Measurements from ENCODE around the gene POC1A. TPM values are rescaled to one million over a fixed set of nuclear protein-coding genes. Genes with fewer than 3 reads are reported as not detected.

The POC1A gene
- total RNA-seq, 1 experiment from 2014 or later = 25.7 TPM

DNA sequence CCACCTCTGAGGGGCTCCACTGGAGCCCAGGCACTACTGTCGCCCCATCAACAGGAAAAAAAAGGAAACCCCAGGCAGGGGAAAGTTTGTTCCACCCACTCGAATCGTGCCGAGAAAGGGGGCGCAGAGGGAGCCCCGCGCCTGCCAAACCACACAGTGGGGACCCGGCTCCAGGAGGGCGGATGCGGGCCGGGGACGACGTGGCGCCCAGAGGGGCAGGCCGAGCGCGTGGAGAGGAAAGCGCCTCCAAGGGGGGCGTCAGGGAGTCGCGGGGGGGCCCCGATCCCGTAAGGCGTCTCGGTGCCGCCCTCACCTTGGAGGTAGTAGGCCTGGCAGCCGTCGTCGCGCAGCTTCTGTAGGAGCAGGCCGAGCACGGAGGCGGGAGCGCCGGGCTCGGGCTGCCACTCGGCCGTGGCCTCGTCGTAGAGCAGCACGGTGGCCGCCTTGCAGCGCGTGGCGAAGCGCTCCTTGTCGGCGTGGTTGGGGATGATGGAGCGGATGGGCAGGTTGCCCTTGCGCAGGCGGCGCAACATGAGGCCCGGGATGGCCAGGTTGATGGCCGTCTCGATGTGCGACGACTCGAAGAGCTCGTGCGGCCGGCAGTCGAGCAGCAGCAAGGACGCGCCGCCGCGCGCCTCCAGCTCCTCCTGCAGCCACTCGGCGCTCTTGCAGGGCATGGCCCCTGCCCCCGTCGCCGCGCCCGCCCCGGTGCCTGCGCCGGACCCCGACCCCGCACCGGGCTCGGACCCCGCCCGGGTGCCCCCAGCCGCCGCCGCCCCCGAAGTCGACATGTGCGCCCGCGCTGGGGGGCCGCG lies 98.5 kb downstream of the POC1A start:
- peak; percentile 40 for ATAC-seq
- H3K27ac ChIP-seq (ENCODE audit: low read length) = peak overlapping the region; percentile 65
- DNase-seq (ENCODE audit: low read depth, low spot score) = no peak
- peak overlapping the region; percentile 59 to 65 for H3K4me3 ChIP-seq (ENCODE audit: low read depth in 2 of 2, low read length in 2 of 2)
- no peaks in the 10 kb centered on the region for H3K9me3 ChIP-seq (ENCODE audit: control insufficient read depth, insufficient read depth, low read depth, low read length)
- POLR2A ChIA-PET = no interaction called here
- CTCF ChIA-PET = interaction anchor here (0.7 kb wide), 1 partner anchor 1577 kb away, joined by 3 read pairs; no protein-coding TSS in a partner anchor
- peaks cover 11% of the 10 kb centered on the region for H3K4me1 ChIP-seq (ENCODE audit: control insufficient read depth, insufficient read depth, low read length)
- H3K27me3 ChIP-seq (ENCODE audit: control insufficient read depth, insufficient read depth, low read length) = no peaks in the 10 kb centered on the region
- intact Hi-C loops (cut with micrococcal nuclease; ENCODE audit: unreplicated experiment) (loop anchor here (10.0 kb wide), 2 partner anchors 51 to 69 kb away; no protein-coding TSS in a partner anchor), in situ Hi-C loops (cut with HindIII; ENCODE audit: low pct_unique_long_range_greater_than_20kb, low sequenced_read_pairs) (no loop called here)
- TF ChIP-seq, protein P1, sequence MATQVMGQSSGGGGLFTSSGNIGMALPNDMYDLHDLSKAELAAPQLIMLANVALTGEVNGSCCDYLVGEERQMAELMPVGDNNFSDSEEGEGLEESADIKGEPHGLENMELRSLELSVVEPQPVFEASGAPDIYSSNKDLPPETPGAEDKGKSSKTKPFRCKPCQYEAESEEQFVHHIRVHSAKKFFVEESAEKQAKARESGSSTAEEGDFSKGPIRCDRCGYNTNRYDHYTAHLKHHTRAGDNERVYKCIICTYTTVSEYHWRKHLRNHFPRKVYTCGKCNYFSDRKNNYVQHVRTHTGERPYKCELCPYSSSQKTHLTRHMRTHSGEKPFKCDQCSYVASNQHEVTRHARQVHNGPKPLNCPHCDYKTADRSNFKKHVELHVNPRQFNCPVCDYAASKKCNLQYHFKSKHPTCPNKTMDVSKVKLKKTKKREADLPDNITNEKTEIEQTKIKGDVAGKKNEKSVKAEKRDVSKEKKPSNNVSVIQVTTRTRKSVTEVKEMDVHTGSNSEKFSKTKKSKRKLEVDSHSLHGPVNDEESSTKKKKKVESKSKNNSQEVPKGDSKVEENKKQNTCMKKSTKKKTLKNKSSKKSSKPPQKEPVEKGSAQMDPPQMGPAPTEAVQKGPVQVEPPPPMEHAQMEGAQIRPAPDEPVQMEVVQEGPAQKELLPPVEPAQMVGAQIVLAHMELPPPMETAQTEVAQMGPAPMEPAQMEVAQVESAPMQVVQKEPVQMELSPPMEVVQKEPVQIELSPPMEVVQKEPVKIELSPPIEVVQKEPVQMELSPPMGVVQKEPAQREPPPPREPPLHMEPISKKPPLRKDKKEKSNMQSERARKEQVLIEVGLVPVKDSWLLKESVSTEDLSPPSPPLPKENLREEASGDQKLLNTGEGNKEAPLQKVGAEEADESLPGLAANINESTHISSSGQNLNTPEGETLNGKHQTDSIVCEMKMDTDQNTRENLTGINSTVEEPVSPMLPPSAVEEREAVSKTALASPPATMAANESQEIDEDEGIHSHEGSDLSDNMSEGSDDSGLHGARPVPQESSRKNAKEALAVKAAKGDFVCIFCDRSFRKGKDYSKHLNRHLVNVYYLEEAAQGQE (IDR thresholded peaks at IDR 0.05; ENCODE audit: insufficient read depth in 1 of 2, low read depth in 2 of 2, low read length in 1 of 2) = no peak
- TF ChIP-seq SIN3A (IDR thresholded peaks at IDR 0.05; ENCODE audit: borderline replicate concordance, insufficient read depth, low read depth, low read length) (no peak), TCF7L2 (IDR thresholded peaks at IDR 0.05; ENCODE audit: low read depth, low read length) (no peak), POLR2AphosphoS5 (IDR thresholded peaks at IDR 0.05; ENCODE audit: low read depth, low read length) (no peak)
- TF ChIP-seq, protein P2, sequence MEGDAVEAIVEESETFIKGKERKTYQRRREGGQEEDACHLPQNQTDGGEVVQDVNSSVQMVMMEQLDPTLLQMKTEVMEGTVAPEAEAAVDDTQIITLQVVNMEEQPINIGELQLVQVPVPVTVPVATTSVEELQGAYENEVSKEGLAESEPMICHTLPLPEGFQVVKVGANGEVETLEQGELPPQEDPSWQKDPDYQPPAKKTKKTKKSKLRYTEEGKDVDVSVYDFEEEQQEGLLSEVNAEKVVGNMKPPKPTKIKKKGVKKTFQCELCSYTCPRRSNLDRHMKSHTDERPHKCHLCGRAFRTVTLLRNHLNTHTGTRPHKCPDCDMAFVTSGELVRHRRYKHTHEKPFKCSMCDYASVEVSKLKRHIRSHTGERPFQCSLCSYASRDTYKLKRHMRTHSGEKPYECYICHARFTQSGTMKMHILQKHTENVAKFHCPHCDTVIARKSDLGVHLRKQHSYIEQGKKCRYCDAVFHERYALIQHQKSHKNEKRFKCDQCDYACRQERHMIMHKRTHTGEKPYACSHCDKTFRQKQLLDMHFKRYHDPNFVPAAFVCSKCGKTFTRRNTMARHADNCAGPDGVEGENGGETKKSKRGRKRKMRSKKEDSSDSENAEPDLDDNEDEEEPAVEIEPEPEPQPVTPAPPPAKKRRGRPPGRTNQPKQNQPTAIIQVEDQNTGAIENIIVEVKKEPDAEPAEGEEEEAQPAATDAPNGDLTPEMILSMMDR (IDR thresholded peaks at IDR 0.05) = no peak
- H3K36me3 ChIP-seq (ENCODE audit: control insufficient read depth, insufficient read depth, low read length) = no peaks in the 10 kb centered on the region; the same call in 1 of the 2 replicates
- no TSS peak for BruUV-seq (replicated peaks)

DNA sequence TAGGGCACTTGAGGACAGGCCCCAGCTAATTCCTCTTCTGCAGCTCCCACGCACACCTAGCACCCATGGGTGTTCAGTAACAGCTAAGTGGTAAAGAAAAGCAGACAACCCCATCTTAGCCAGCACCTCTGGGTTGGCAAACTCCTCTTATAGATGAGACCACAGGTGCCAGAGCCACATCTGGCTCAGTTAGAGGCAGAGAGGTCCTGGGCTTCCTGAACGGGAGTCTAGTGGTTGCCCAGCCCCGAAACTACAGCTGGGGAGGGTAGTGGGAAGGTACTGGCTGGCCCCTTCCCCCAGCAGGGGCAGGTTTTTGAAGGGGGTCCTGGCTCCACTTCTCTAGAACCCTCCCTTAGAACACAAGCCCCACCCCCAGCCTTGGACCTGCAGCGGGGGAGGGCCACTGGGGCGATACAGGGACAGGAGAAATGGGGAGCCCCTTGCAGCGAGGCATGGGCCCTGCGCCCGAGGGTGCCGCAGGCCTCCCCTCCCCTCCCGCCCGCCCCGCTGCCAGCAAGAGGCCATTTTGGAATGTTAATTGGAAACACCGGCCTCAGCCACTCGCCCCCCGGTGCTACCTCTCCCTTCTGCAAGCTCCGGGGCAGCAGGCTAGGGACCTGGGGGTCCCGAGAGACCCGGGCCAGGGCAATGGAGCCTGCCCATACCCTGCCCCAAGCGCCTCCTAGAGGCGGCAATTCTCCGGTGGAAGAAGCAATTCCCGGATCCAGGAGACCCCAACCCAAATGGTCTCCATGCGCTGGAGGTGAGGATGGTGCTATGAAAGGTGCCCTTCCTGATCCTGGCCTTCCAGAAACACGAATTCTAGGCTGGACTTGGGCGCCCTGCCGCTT lies 99.3 kb downstream of the POC1A start:
- peaks cover 11% of the 10 kb centered on the region for H3K4me1 ChIP-seq (ENCODE audit: control insufficient read depth, insufficient read depth, low read length)
- in situ Hi-C loops (cut with HindIII; ENCODE audit: low pct_unique_long_range_greater_than_20kb, low sequenced_read_pairs) (no loop called here), intact Hi-C loops (cut with micrococcal nuclease; ENCODE audit: unreplicated experiment) (loop anchor here (10.0 kb wide), 2 partner anchors 50 to 70 kb away; no protein-coding TSS in a partner anchor)
- no peaks in the 10 kb centered on the region for H3K27me3 ChIP-seq (ENCODE audit: control insufficient read depth, insufficient read depth, low read length)
- no TSS peak for BruUV-seq (replicated peaks)
- TF ChIP-seq, protein P1 (IDR thresholded peaks at IDR 0.05; ENCODE audit: insufficient read depth in 1 of 2, low read depth in 2 of 2, low read length in 1 of 2) = no peak
- TF ChIP-seq, protein P2 (IDR thresholded peaks at IDR 0.05) = peak; percentile 57; the same call in 1 of the 2 replicates
- no peak for TF ChIP-seq SIN3A (IDR thresholded peaks at IDR 0.05; ENCODE audit: borderline replicate concordance, insufficient read depth, low read depth, low read length)
- peak overlapping the region; percentile 59 to 65 for H3K4me3 ChIP-seq (ENCODE audit: low read depth in 2 of 2, low read length in 2 of 2)
- ChIA-PET POLR2A (no interaction called here), CTCF (interaction anchor here (0.6 to 2.0 kb wide), 4 partner anchors 19 to 1576 kb away, joined by 3 to 6 read pairs (median 3); no protein-coding TSS in a partner anchor)
- H3K27ac ChIP-seq (ENCODE audit: low read length) = peak overlapping the region; percentile 65
- DNase-seq (ENCODE audit: low read depth, low spot score) (no peak), ATAC-seq (no peak)
- no peaks in the 10 kb centered on the region; the same call in 1 of the 2 replicates for H3K36me3 ChIP-seq (ENCODE audit: control insufficient read depth, insufficient read depth, low read length)
- H3K9me3 ChIP-seq (ENCODE audit: control insufficient read depth, insufficient read depth, low read depth, low read length) = no peaks in the 10 kb centered on the region

Measured in Panc1 (cell line).